Progenitor cell of endocrine pancreas (in vitro differentiated cells): ENCODE results near the gene EEPD1. TPM values are rescaled to one million over a fixed set of nuclear protein-coding genes. Genes with fewer than 3 reads are reported as not detected.

Source experiments
- DNase-seq: peaks from one replicate; pipeline ENCODE4 v3.0.0; 2021; ENCODE audit warnings: low spot score; ENCODE audit not compliant: unreplicated experiment
- H3K27ac Mint-ChIP-seq: 2 replicates; pipeline ENCODE4 v1.8.0; 2021; ENCODE audit warnings: mild to moderate bottlenecking, moderate library complexity, mixed read lengths
- H3K27me3 Mint-ChIP-seq: 2 replicates; pipeline ENCODE4 v1.8.0; 2021; ENCODE audit warnings: mixed read lengths
- H3K36me3 Mint-ChIP-seq: 2 replicates; pipeline ENCODE4 v1.8.0; 2022; ENCODE audit warnings: mixed read lengths; ENCODE audit not compliant: insufficient read depth
- H3K4me1 Mint-ChIP-seq: 2 replicates; pipeline ENCODE4 v1.8.0; 2021; ENCODE audit warnings: low read depth, mixed read lengths
- H3K4me3 Mint-ChIP-seq: 2 replicates; pipeline ENCODE4 v1.8.0; 2021; ENCODE audit warnings: low read depth, mild to moderate bottlenecking, moderate library complexity, mixed read lengths
- H3K9me3 Mint-ChIP-seq: 2 replicates; pipeline ENCODE4 v1.8.0; 2021; ENCODE audit warnings: low read depth, mixed read lengths
- total RNA-seq: library from RNA; stranded (reverse); gene quantifications from 2 replicates; pipeline ENCODE4 v1.2.1, GENCODE V29; 2021
- TF ChIP-seq, protein P1 (sequence below): fragments of 200-600 bp; sonication (generic); IDR thresholded peaks from one replicate; pipeline ENCODE4 v1.5.0; 2021; ENCODE audit warnings: antibody characterized with exemption, mild to moderate bottlenecking; ENCODE audit not compliant: unreplicated experiment

EEPD1 gene
- total RNA-seq, 1 donor from 2014 or later = 10.6 TPM

DNA sequence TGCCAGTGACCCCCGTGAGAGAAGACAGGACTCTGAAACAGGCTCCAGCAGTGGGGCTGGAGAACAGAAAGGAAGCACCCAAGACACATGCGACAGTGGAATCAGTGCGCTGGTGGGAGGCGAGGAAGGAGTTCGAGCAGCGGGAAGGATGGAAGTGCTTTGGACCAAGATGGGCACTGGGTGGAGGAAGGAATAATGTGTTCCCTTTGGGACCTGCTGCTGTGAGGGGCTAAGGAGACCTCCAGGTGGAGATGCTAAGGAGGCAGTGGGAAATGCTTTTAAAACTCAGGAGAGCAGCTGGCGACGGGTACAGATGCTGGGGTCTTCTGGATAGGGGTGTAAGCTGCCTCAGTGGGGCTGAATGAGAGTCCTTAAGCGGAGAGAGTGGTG lies 126.9 kb downstream of the EEPD1 start:
- DNase-seq = no peak
- no peaks in the 10 kb centered on the region for H3K36me3 Mint-ChIP-seq
- H3K4me3 Mint-ChIP-seq = no peak overlapping the region
- peaks cover 37% of the 10 kb centered on the region for H3K4me1 Mint-ChIP-seq
- no peaks in the 10 kb centered on the region for H3K9me3 Mint-ChIP-seq
- H3K27ac Mint-ChIP-seq = peak overlapping the region; percentile 76
- TF ChIP-seq, protein P1, sequence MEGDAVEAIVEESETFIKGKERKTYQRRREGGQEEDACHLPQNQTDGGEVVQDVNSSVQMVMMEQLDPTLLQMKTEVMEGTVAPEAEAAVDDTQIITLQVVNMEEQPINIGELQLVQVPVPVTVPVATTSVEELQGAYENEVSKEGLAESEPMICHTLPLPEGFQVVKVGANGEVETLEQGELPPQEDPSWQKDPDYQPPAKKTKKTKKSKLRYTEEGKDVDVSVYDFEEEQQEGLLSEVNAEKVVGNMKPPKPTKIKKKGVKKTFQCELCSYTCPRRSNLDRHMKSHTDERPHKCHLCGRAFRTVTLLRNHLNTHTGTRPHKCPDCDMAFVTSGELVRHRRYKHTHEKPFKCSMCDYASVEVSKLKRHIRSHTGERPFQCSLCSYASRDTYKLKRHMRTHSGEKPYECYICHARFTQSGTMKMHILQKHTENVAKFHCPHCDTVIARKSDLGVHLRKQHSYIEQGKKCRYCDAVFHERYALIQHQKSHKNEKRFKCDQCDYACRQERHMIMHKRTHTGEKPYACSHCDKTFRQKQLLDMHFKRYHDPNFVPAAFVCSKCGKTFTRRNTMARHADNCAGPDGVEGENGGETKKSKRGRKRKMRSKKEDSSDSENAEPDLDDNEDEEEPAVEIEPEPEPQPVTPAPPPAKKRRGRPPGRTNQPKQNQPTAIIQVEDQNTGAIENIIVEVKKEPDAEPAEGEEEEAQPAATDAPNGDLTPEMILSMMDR = no peak
- peaks cover 3% of the 10 kb centered on the region for H3K27me3 Mint-ChIP-seq

DNA sequence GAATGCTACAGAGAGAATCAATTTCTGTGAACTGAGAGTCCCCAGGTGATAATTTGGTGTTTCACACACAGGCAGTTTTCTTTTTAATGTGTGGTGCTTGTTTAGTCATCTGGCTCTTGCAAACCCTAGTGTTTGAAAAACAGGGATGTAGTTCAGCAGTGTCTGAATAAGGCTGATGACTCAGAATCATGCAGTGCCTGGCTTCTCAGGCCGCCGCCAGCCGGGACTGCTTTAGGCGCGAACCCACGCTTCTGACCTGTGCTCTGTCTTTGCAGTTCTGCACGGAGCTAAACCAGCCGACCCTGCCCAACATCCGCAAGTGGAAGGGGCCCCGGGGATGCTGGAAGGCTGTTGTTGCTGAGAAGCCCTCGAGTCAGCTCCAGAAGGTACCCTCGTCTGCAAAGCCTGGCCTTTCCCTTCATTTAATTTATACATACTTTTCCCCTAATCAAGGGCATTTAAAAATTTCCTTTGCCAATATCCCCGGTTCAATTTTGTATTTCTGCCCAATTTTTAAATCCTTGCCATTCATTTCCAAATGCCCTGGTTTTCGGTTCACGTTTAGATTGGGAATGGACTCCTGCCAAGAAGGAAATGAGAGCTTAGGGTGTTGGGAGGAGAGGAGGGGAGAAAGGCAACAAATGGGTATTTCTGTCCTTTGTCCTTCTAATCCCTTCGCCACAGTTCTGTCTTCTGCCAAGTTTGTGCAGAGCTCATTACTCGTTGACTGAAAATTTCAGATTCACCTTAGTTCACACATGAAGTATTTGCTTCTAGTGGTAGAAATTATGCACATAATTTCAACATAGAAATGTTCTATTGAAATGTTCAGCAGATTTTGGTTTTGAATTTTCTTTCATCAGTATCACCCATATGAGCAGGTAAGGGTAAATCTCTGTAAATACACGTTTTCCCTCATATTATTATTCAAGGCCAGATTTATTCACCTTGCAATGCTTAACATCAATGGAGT lies 128.1 kb downstream of the EEPD1 start:
- DNase-seq = no peak
- Mint-ChIP-seq H3K9me3 (no peaks in the 10 kb centered on the region), H3K27ac (peak overlapping the region; percentile 63), H3K27me3 (peaks cover 3% of the 10 kb centered on the region), H3K4me1 (peaks cover 35% of the 10 kb centered on the region), H3K4me3 (no peak overlapping the region), H3K36me3 (no peaks in the 10 kb centered on the region)
- TF ChIP-seq, protein P1 = no peak

DNA sequence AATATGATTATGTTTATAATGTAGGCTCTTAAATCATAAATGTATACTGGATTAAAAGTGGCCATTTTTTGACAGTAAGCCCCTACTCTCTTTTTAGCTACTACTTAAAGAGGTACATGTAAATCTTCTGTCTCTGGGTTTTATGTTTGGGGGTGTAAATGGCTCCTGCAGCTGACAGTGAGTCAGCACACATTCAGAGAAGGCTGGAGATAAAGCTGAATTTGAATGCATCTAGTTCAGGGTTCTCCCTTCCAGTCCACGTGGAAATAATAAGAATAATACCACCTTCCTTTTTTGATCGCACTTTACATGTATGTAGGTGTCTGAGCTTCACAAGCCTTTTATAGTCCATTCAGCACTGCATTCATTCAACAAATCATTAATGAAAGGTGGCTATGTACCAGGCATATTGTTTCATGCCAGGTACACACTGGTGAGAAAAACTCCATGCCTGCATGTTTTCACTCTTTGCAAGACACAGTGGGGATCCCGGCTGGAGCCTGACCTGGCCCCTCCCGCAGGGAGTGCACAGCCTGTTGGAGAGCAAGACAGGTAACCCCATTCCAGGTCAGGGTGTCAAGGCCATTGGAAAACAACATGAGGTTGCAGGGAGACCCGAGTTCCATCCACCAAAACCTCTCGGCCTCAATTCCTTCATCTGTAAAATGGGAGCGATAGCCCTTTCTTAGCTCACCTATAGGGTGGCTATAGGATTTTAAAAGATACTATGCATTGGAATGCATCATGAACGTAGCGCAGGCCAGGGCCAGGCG lies 129.1 kb downstream of the EEPD1 start:
- TF ChIP-seq, protein P1 = no peak
- peaks cover 35% of the 10 kb centered on the region for H3K4me1 Mint-ChIP-seq
- H3K27me3 Mint-ChIP-seq = peaks cover 3% of the 10 kb centered on the region
- H3K27ac Mint-ChIP-seq = peak overlapping the region; percentile 5
- no peaks in the 10 kb centered on the region for H3K36me3 Mint-ChIP-seq
- H3K4me3 Mint-ChIP-seq = no peak overlapping the region
- no peak for DNase-seq
- no peaks in the 10 kb centered on the region for H3K9me3 Mint-ChIP-seq

DNA sequence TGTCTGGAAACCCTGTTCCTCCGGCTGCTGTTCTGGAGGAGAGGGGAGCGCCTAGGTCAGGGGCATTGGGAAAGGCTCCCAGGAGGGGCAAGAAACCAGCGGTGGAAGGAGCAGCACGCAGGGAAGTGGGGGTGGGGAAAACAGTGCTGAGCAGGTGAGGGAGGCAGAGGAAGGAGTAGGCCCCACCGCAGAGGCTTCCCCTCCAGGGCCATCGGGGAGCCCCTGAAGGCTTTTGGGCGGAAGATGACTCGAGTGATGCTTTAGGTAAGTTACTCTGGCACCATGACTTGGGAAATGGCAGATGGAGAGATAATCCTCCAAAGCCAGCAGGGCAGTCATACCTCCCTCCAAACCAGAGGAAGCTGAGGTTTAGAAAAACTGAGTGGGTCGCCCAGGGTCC lies 130.1 kb downstream of the EEPD1 start:
- H3K4me1 Mint-ChIP-seq = peaks cover 37% of the 10 kb centered on the region
- H3K27ac Mint-ChIP-seq = no peak overlapping the region
- H3K9me3 Mint-ChIP-seq = no peaks in the 10 kb centered on the region
- DNase-seq = no peak
- peaks cover 3% of the 10 kb centered on the region for H3K36me3 Mint-ChIP-seq
- peaks cover 3% of the 10 kb centered on the region for H3K27me3 Mint-ChIP-seq
- no peak overlapping the region for H3K4me3 Mint-ChIP-seq
- TF ChIP-seq, protein P1 = no peak

DNA sequence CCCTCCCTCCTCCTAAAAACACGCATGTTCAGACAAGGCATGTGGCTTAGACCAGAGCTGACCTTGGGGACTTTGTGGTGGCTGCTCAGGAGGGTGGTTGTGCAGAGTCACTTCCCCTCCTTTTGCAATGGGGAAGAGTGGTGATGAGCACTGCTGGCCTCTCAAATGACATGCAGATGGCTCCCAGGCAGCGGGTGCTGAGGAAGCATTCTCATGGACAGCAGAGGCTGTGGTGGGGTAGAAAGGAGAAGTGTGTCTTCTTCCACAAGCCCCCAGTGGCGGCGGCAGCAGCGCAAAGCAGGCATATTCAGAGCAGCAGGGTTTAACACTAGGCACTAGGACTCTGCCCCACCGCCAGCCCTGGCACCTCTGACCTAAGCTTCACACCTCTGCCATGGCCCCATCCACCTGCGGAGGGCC lies 130.7 kb downstream of the EEPD1 start:
- H3K4me1 Mint-ChIP-seq = peaks cover 33% of the 10 kb centered on the region
- DNase-seq = no peak
- no peak overlapping the region for H3K27ac Mint-ChIP-seq
- TF ChIP-seq, protein P1 = no peak
- H3K9me3 Mint-ChIP-seq = no peaks in the 10 kb centered on the region
- peaks cover 3% of the 10 kb centered on the region for H3K27me3 Mint-ChIP-seq
- H3K36me3 Mint-ChIP-seq = peaks cover 4% of the 10 kb centered on the region
- no peak overlapping the region for H3K4me3 Mint-ChIP-seq
